GM12865 (cell line): ENCODE data around the gene LEMD2.
A peak's percentile ranks its signal among the peaks of the same experiment; 100 is the strongest.

Experiments used
- DNase-seq: peaks from one replicate; pipeline ENCODE4 v3.0.0; 2010; ENCODE audit warnings: low read depth
- H3K4me3 ChIP-seq: 2 replicates; pipeline ENCODE4 v1.5.1; 2011; ENCODE audit warnings: mild to moderate bottlenecking, low read depth, low read length, control low read depth
- TF ChIP-seq, protein P1 (sequence below): IDR thresholded peaks from 2 replicates; pipeline ENCODE4 v1.5.1; 2011; ENCODE audit warnings: low read length, control low read depth, low read depth, inconsistent platforms; ENCODE audit not compliant: insufficient read depth; ENCODE audit errors: missing control alignments

The LEMD2 gene

GRCh38 chr6:33817489-33817888 is 28.6 kb upstream of the LEMD2 start:
- TF ChIP-seq, protein P1, sequence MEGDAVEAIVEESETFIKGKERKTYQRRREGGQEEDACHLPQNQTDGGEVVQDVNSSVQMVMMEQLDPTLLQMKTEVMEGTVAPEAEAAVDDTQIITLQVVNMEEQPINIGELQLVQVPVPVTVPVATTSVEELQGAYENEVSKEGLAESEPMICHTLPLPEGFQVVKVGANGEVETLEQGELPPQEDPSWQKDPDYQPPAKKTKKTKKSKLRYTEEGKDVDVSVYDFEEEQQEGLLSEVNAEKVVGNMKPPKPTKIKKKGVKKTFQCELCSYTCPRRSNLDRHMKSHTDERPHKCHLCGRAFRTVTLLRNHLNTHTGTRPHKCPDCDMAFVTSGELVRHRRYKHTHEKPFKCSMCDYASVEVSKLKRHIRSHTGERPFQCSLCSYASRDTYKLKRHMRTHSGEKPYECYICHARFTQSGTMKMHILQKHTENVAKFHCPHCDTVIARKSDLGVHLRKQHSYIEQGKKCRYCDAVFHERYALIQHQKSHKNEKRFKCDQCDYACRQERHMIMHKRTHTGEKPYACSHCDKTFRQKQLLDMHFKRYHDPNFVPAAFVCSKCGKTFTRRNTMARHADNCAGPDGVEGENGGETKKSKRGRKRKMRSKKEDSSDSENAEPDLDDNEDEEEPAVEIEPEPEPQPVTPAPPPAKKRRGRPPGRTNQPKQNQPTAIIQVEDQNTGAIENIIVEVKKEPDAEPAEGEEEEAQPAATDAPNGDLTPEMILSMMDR, result no peak
- H3K4me3 ChIP-seq, result no peak overlapping the region
- no peak for DNase-seq

GRCh38 chr6:33816911-33817310 is 28.0 kb upstream of the LEMD2 start:
- DNase-seq, result no peak
- no peak overlapping the region for H3K4me3 ChIP-seq
- TF ChIP-seq, protein P1, result no peak

GRCh38 chr6:33815854-33816253 is 26.9 kb upstream of the LEMD2 start:
- peak; percentile 28 for DNase-seq
- H3K4me3 ChIP-seq, result no peak overlapping the region
- TF ChIP-seq, protein P1, result no peak

GRCh38 chr6:33813990-33814985 is 25.4 kb upstream of the LEMD2 start:
- no peak for DNase-seq
- TF ChIP-seq, protein P1, result no peak
- H3K4me3 ChIP-seq, result no peak overlapping the region

- no peak overlapping the region for H3K4me3 ChIP-seq
- TF ChIP-seq, protein P1, result no peak
- no peak for DNase-seq
These were observed 24.4 kb upstream of the LEMD2 start for GRCh38 chr6:33813246-33813904.

DNA sequence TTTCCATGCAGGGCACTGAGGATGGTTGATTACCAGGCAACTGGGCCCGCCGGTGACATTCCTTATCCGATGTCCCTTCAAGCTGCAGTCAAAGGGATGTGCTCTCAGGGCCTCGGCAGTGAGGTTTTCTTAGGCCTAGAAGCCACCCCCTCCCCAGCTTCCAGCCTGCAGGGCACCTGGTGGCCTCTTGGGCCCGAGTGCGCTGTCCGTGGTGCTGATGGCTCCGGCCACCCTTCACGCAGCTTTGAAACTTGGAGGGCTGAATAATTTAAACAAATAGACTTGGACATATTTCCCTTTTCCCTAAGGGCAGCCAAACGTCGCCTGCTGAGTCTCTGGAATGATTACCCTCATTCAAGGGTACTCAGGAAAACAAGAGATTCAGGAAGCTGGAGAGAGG is 23.7 kb upstream of the LEMD2 start:
- peak; percentile 54 for DNase-seq
- TF ChIP-seq, protein P1, result no peak
- H3K4me3 ChIP-seq, result no peak overlapping the region
